ENCODE measurements around the gene RGMB. TPM values are rescaled to one million over a fixed set of nuclear protein-coding genes. Genes with fewer than 3 reads are reported as not detected.

RGMB gene
- total and polyA plus RNA-seq, 2 donors, result 1.7 to 4.1 TPM

DNA sequence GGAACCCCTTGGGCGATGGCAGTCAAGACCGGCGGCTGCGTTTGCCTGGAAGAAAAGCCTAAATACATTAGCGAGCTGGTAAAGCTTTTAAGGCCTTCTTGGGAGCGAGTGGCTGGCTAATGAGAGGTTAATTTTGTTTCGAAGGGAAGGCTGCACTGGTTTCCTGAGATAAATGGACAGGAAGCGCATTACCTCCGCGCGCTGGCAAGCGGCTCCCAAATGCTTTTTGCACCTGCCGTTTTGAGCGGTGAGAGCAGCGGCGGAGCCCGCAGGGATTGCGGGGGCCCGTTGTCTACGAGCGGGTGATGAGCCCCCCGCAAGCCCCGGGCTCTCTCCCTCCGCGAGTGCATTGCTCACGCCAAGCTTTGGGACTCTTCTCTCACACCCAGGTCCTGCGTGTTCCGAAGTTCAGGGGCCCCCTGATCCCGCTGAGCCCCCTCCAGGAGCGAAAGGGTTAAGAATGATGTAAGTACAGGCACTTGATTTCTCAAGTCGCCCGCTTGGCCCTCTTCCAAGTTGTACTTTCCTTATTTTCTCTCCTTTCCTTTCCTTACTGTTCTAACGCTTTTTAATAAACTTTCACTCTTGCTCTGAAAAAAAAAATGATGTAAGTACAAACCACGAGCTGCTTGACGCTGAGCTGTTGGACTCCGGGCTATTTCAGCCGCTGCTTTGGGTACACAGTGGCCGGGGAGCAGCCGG lies 3.1 kb upstream of the RGMB start:
- Histone ChIP-seq H3K27ac (ENCODE audit: low read depth in 1 of 2, low read length in 1 of 2) (peak overlapping the region; percentile 1 to 60), H3K4me3 (ENCODE audit: low read length in 2 of 2) (peak overlapping the region; percentile 33 to 47), H3K9me3 (ENCODE audit: control insufficient read depth in 2 of 2, insufficient read depth in 1 of 2, low read length in 1 of 2) (peaks cover 0 to 1% of the 10 kb centered on the region in 2 donors), H3K4me1 (ENCODE audit: control insufficient read depth in 2 of 2, insufficient read depth in 2 of 2, low read length in 2 of 2) (peaks cover 31 to 50% of the 10 kb centered on the region in 2 donors), H3K27me3 (ENCODE audit: control insufficient read depth in 2 of 2, insufficient read depth in 1 of 2, low read length in 1 of 2) (peaks cover 77 to 90% of the 10 kb centered on the region in 2 donors), H3K36me3 (ENCODE audit: control insufficient read depth in 2 of 2, insufficient read depth in 2 of 2, low read length in 1 of 2) (no peaks in the 10 kb centered on the region)
- DNase-seq (ENCODE audit: low read depth in 6 of 9, low spot score in 9 of 9), result peak in 3 of 9 donors; percentile 11 to 59 (median 19)
- under 1% methylated on average over 39 of the region's 39 CpGs for WGBS

GRCh38 chr5:98770911-98771322 lies 2.5 kb upstream of the RGMB start:
- no peaks in the 10 kb centered on the region for H3K36me3 ChIP-seq (ENCODE audit: control insufficient read depth in 2 of 2, insufficient read depth in 2 of 2, low read length in 1 of 2)
- peaks cover 80 to 95% of the 10 kb centered on the region in 2 donors for H3K27me3 ChIP-seq (ENCODE audit: control insufficient read depth in 2 of 2, insufficient read depth in 1 of 2, low read length in 1 of 2)
- peaks cover 0 to 1% of the 10 kb centered on the region in 2 donors for H3K9me3 ChIP-seq (ENCODE audit: control insufficient read depth in 2 of 2, insufficient read depth in 1 of 2, low read length in 1 of 2)
- peak overlapping the region; percentile 1 to 60 for H3K27ac ChIP-seq (ENCODE audit: low read depth in 1 of 2, low read length in 1 of 2)
- H3K4me1 ChIP-seq (ENCODE audit: control insufficient read depth in 2 of 2, insufficient read depth in 2 of 2, low read length in 2 of 2), result peaks cover 31 to 50% of the 10 kb centered on the region in 2 donors
- WGBS, result 2% methylated on average over 6 of the region's 6 CpGs
- peak in 1 of 9 donors; percentile 18 for DNase-seq (ENCODE audit: low read depth in 6 of 9, low spot score in 9 of 9)
- H3K4me3 ChIP-seq (ENCODE audit: low read length in 2 of 2), result peak overlapping the region; percentile 33 to 47

DNA sequence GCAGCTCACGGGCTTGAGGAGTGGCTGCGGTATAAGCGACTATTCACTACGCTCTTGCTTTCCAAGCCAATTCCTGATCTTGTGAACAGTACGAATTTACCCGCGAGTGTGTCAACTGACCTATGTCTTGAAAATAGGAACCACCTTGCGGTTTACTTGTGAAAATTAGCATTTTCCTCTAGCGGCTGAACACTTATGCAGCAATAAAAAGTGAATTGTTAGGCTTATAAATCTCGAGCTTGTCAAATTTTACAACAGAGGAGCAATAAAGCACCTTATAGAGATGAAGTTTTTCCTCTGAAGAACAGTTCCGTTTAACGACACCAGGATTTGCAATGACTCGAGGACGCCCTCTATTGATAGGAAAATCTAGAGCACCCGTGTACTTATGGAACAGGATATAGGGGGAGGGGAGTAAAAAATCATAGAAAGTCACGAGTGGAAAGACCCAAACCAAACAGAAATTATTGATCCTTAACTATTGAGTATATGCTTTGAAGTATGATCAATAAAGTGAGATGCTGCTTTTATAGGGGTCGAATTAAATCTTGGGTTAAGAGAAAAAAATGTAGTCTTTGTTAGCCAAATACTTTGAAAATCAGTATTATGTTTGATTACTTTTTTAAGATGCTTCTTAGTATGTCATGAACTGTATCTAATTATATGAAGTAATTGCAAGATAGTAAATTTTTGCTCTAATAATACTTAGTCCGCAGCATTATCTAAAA lies 1.9 kb upstream of the RGMB start:
- Histone ChIP-seq H3K27ac (ENCODE audit: low read depth in 1 of 2, low read length in 1 of 2) (no peak overlapping the region), H3K27me3 (ENCODE audit: control insufficient read depth in 2 of 2, insufficient read depth in 1 of 2, low read length in 1 of 2) (peaks cover 87 to 99% of the 10 kb centered on the region in 2 donors), H3K4me1 (ENCODE audit: control insufficient read depth in 2 of 2, insufficient read depth in 2 of 2, low read length in 2 of 2) (peaks cover 31 to 50% of the 10 kb centered on the region in 2 donors), H3K9me3 (ENCODE audit: control insufficient read depth in 2 of 2, insufficient read depth in 1 of 2, low read length in 1 of 2) (peaks cover 0 to 1% of the 10 kb centered on the region in 2 donors), H3K4me3 (ENCODE audit: low read length in 2 of 2) (peak overlapping the region; percentile 33 to 47), H3K36me3 (ENCODE audit: control insufficient read depth in 2 of 2, insufficient read depth in 2 of 2, low read length in 1 of 2) (no peaks in the 10 kb centered on the region)
- WGBS, result 3% methylated on average over 18 of the region's 18 CpGs
- peak; percentile 60 to 95 (median 78) for DNase-seq (ENCODE audit: low read depth in 6 of 9, low spot score in 9 of 9)

DNA sequence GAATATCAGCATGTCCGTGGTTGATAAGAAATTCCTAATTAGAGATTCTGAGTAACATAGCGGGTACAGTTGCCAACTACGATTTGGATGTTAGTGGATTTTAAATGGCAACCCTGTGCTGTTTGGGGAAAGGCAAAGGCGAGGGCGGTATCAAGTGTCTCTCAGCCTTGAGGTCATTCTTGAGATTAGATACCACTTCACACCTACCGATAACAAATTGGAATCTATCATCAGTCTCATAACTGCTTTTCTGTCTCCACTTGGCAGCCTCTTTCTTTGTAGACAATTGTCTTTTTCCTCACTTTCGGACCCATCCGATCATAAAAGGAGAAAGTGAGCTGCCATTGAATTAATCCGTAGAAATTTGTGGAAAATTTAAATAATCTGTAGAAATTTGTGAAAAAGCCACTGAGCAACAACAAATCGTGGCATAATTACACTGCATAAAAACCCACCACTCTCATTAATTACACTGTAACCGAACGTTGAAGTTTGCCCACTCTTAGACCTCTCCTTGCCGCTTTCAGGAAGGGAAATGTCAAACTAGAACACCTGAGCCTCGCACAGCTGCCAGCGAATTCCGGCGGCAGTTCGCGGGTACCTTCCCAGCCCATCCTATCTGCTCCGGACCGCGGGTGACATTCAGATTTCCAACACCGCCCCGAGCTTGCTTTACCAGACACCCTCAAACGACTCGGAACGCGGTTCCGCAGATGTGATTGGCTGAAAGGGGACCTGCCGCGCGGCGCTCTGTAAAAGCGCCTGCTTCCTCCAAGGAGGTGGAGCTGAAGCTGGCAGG lies 849 bp upstream of the RGMB start:
- Histone ChIP-seq H3K9me3 (ENCODE audit: control insufficient read depth in 2 of 2, insufficient read depth in 1 of 2, low read length in 1 of 2) (peaks cover 0 to 1% of the 10 kb centered on the region in 2 donors), H3K27ac (ENCODE audit: low read depth in 1 of 2, low read length in 1 of 2) (peak overlapping the region in 1 of 2 donors; percentile 31), H3K4me3 (ENCODE audit: low read length in 2 of 2) (peak overlapping the region; percentile 37 to 65), H3K36me3 (ENCODE audit: control insufficient read depth in 2 of 2, insufficient read depth in 2 of 2, low read length in 1 of 2) (no peaks in the 10 kb centered on the region), H3K4me1 (ENCODE audit: control insufficient read depth in 2 of 2, insufficient read depth in 2 of 2, low read length in 2 of 2) (peaks cover 31 to 50% of the 10 kb centered on the region in 2 donors), H3K27me3 (ENCODE audit: control insufficient read depth in 2 of 2, insufficient read depth in 1 of 2, low read length in 1 of 2) (peaks cover 82 to 100% of the 10 kb centered on the region in 2 donors)
- peak in 6 of 9 donors; percentile 25 to 72 (median 40) for DNase-seq (ENCODE audit: low read depth in 6 of 9, low spot score in 9 of 9)
- 17% methylated on average over 34 of the region's 34 CpGs for WGBS

- H3K9me3 ChIP-seq (ENCODE audit: control insufficient read depth in 2 of 2, insufficient read depth in 1 of 2, low read length in 1 of 2), result peaks cover 0 to 1% of the 10 kb centered on the region in 2 donors
- H3K36me3 ChIP-seq (ENCODE audit: control insufficient read depth in 2 of 2, insufficient read depth in 2 of 2, low read length in 1 of 2), result no peaks in the 10 kb centered on the region
- peak overlapping the region; percentile 37 to 65 for H3K4me3 ChIP-seq (ENCODE audit: low read length in 2 of 2)
- no peak overlapping the region for H3K27ac ChIP-seq (ENCODE audit: low read depth in 1 of 2, low read length in 1 of 2)
- peaks cover 77 to 96% of the 10 kb centered on the region in 2 donors for H3K27me3 ChIP-seq (ENCODE audit: control insufficient read depth in 2 of 2, insufficient read depth in 1 of 2, low read length in 1 of 2)
- no peak for DNase-seq (ENCODE audit: low read depth in 6 of 9, low spot score in 9 of 9)
- WGBS, result under 1% methylated on average over 16 of the region's 16 CpGs
- H3K4me1 ChIP-seq (ENCODE audit: control insufficient read depth in 2 of 2, insufficient read depth in 2 of 2, low read length in 2 of 2), result peaks cover 29 to 48% of the 10 kb centered on the region in 2 donors
Measured at GRCh38 chr5:98773214-98773463, 324 bp upstream of the RGMB start.

GRCh38 chr5:98774192-98775033 lies 950 bp downstream of the RGMB start:
- peaks cover 21 to 37% of the 10 kb centered on the region in 2 donors for H3K4me1 ChIP-seq (ENCODE audit: control insufficient read depth in 2 of 2, insufficient read depth in 2 of 2, low read length in 2 of 2)
- peak overlapping the region; percentile 52 to 65 for H3K4me3 ChIP-seq (ENCODE audit: low read length in 2 of 2)
- H3K9me3 ChIP-seq (ENCODE audit: control insufficient read depth in 2 of 2, insufficient read depth in 1 of 2, low read length in 1 of 2), result peaks cover 0 to 1% of the 10 kb centered on the region in 2 donors
- peaks cover 65 to 84% of the 10 kb centered on the region in 2 donors for H3K27me3 ChIP-seq (ENCODE audit: control insufficient read depth in 2 of 2, insufficient read depth in 1 of 2, low read length in 1 of 2)
- DNase-seq (ENCODE audit: low read depth in 6 of 9, low spot score in 9 of 9), result peak in 5 of 9 donors; percentile 31 to 77 (median 39)
- H3K27ac ChIP-seq (ENCODE audit: low read depth in 1 of 2, low read length in 1 of 2), result peak overlapping the region in 1 of 2 donors; percentile 86
- H3K36me3 ChIP-seq (ENCODE audit: control insufficient read depth in 2 of 2, insufficient read depth in 2 of 2, low read length in 1 of 2), result no peaks in the 10 kb centered on the region
- WGBS, result under 1% methylated on average over 64 of the region's 64 CpGs

GRCh38 chr5:98775246-98776065 lies 2.0 kb downstream of the RGMB start:
- Histone ChIP-seq H3K9me3 (ENCODE audit: control insufficient read depth in 2 of 2, insufficient read depth in 1 of 2, low read length in 1 of 2) (peaks cover 0 to 1% of the 10 kb centered on the region in 2 donors), H3K4me1 (ENCODE audit: control insufficient read depth in 2 of 2, insufficient read depth in 2 of 2, low read length in 2 of 2) (peaks cover 11 to 27% of the 10 kb centered on the region in 2 donors), H3K4me3 (ENCODE audit: low read length in 2 of 2) (peak overlapping the region in 1 of 2 donors; percentile 65), H3K36me3 (ENCODE audit: control insufficient read depth in 2 of 2, insufficient read depth in 2 of 2, low read length in 1 of 2) (no peaks in the 10 kb centered on the region), H3K27me3 (ENCODE audit: control insufficient read depth in 2 of 2, insufficient read depth in 1 of 2, low read length in 1 of 2) (peaks cover 59 to 78% of the 10 kb centered on the region in 2 donors), H3K27ac (ENCODE audit: low read depth in 1 of 2, low read length in 1 of 2) (no peak overlapping the region)
- DNase-seq (ENCODE audit: low read depth in 6 of 9, low spot score in 9 of 9), result no peak
- WGBS, result 81% methylated on average over 12 of the region's 12 CpGs

Data from thymus (tissue), 11 donors.